Adipose tissue (tissue), 3 donors: ENCODE measurements around the gene KRTAP9-6. TPM values are rescaled to one million over a fixed set of nuclear protein-coding genes. Genes with fewer than 3 reads are reported as not detected.
"Not testable (repeated sequence)": the region's sequence is repeated elsewhere in the genome, so short reads cannot be mapped to it uniquely, and the experiment has no call there.

ENCODE experiments used
- H3K27ac ChIP-seq: one replicate; pipeline ENCODE4 v1.5.1; 2013; ENCODE audit warnings: low read depth, low read length
- WGBS, 3 donors: extraction: QIAGEN DNeasy Blood & Tissue Kit; methylation state at CpG; one replicate each; pipeline ENCODE4 v1.1.7; 2013; 5-methylcytosine and 5-hydroxymethylcytosine counted together
- polyA plus RNA-seq, 3 donors: library from polyadenylated mRNA; stranded (reverse); fragments of 200-250 nt; gene quantifications; one replicate each; pipeline ENCODE4 v1.2.3, GENCODE V29; 2013
- donor health status: healthy with polysubstance abuse.
- donor health status: Bipolar disorder and iron deficiency.
- donor health status: healthy.

KRTAP9-6 gene, protein sequence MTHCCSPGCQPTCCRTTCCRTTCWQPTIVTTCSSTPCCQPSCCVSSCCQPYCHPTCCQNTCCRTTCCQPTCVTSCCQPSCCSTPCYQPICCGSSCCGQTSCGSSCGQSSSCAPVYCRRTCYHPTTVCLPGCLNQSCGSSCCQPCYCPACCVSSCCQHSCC
- not detected for polyA plus RNA-seq

DNA sequence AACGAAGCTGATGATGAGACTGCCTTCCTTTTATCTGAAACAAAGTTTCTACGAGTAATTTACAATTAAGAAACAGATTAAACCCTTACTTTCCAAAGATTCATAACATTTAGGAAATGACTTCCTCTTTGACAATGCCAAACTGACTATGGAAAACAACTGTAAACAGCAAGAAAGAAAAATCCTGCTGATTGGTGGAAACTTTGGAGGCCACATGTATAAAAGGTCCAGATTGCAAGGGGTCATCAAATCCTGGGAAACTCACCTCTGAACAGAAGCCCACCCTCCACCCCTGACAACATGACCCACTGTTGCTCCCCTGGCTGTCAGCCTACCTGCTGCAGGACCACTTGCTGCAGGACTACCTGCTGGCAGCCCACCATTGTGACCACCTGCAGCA, at the start of gene KRTAP9-6:
TSS of gene KRTAP9-6 (plus strand) at position 301 of the 400 bp plus-strand sequence. CDS start at position 301, 0 bp downstream.
- 23 to 44% (median 28%) methylated on average over 2 of the region's 2 CpGs for WGBS, 3 donors
- H3K27ac ChIP-seq, result no peak within 1 kb of the TSS

DNA sequence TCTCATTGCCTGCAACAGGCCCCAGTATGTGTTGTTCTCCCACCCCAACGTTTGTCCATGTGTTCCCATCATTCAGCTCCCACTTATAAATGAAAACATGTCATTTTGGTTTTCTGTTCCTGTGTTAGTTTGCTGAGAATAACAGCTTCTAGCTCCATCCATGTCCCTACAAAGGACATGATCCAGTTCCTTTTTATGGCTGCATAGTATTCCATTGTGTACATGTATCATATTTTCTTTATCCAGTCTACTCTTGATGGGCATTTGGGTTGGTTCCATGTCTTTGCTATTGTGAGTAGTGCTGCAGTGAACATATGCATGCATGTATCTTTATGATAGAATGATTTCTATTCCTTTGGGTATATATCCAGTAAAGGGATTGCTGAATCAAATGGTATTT, 49.5 kb upstream of the KRTAP9-6 start:
- 55 to 88% (median 65%) methylated on average over 1 of the region's 1 CpG for WGBS, 3 donors
- H3K27ac ChIP-seq, result no peak overlapping the region

DNA sequence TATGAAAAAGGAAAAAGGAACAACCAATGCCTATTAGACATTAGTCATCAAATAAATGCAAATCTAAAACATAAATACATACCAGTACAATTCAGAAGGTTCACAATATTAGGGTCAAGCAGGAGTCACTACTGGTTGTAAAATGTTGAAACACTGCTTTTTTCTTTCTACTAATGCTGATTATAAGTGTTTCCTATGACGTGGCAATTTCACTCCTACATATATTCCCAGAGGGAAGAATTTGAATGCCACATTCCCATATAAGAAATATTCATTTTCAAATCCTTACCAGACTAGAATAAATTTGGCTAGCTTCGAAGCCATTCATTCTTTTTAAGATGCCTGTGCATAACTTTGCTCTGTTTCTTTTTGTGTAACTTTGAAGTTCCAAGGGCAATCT, 41.4 kb upstream of the KRTAP9-6 start:
- no peak overlapping the region for H3K27ac ChIP-seq
- WGBS, 3 donors, result 59 to 67% (median 64%) methylated on average over 2 of the region's 2 CpGs

DNA sequence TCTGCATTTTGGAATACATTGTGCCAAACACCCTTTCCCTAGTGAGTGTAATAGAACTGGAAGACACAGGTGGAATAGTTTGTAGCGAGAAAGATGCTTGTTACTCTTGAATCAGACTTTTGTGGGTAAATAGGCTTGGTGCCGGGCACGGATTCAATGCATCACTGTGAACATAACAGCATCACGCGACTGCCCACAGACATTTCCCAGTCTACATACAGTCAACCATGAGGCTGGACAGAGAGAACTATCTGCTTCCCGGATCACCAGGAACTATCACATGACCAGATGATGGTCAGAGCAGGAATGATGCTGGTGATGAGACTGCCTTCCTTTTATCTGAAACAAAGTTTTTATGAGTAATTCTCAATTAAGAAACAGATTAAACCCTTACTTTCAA, 39.1 kb upstream of the KRTAP9-6 start:
- 88 to 90% (median 89%) methylated on average over 6 of the region's 6 CpGs for WGBS, 3 donors
- H3K27ac ChIP-seq, result no peak overlapping the region

DNA sequence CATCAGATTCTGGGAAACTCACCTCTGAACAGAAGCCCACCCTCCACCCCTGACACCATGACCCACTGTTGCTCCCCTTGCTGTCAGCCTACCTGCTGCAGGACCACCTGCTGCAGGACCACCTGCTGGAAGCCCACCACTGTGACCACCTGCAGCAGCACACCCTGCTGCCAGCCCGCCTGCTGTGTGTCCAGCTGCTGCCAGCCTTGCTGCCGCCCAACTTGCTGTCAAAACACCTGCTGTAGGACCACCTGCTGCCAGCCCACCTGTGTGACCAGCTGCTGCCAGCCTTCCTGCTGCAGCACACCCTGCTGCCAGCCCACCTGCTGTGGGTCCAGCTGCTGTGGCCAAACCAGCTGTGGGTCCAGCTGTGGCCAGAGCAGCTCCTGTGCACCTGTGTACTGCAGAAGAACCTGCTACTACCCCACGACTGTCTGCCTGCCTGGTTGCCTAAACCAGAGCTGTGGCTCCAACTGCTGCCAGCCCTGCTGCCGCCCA, 38.5 kb upstream of the KRTAP9-6 start, which contains the start of gene KRTAP9-2:
TSS of gene KRTAP9-2 (plus strand) at position 51 of the 498 bp plus-strand sequence. CDS start at position 58, 7 bp downstream.
- WGBS, 3 donors, result 54 to 67% (median 66%) methylated on average over 2 to 3 of the region's 4 CpGs
- not testable (repeated sequence) for H3K27ac ChIP-seq

DNA sequence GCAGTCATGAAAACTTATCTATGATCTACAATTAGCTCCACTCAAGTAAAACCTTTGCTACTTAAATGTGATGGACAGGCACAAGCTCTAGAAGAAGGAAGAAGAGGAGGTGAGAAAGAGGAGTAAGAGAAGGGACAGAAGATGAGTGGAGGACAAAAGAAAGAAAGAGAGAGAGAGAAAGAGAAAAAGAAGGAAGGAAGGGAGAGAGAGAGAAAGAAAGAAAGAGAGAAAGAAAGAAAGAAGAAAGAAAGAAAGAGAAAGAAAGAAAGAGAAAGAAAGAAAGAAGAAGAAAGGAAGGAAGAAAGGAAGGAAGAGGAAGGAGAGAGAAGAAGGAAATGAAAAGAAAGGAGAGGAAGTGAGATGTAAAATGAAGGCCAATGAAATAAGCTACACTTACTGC, 35.1 kb upstream of the KRTAP9-6 start:
- H3K27ac ChIP-seq, result no peak overlapping the region

DNA sequence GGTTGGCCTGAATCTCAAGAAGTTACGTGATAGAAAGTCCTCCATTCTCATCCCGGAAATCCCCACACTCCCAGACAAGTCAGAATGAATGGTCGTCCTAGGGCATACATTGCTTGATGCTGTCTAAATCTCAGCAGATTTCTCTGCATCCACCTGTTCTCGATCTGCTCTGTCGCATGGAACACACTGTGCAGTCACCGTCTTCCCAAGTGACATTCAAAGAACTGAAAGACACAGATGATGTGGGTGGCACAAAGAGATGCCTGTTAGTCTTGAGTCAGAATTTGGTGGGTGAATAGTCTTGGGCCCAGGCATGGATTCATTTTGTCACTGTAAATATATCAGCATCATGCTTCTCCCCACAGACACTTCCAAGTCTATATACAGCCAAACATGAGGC, 33.4 kb upstream of the KRTAP9-6 start:
- no peak overlapping the region for H3K27ac ChIP-seq
- WGBS, 3 donors, result 76 to 89% (median 86%) methylated on average over 6 of the region's 6 CpGs

DNA sequence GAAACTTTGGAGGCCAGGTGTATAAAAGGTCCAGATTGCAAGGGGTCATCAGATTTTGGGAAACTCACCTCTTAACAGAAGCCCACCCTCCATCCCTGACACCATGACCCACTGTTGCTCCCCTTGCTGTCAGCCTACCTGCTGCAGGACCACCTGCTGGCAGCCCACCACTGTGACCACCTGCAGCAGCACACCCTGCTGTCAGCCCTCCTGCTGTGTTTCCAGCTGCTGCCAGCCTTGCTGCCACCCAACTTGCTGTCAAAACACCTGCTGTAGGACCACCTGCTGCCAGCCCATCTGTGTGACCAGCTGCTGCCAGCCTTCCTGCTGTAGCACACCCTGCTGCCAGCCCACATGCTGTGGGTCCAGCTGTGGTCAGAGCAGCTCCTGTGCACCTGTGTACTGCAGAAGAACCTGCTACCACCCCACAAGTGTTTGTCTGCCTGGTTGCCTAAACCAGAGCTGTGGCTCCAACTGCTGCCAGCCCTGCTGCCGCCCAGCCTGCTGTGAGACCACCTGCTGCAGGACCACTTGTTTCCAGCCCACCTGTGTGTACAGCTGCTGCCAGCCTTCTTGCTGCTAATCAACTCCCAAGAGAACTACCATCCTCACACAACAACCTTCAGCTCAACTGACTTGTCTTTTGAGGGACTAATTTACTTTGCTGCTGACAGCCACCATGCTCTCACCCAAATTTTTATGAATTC, 32.6 kb upstream of the KRTAP9-6 start, which contains the start of gene KRTAP9-3:
TSS of gene KRTAP9-3 (plus strand) at position 51 of the 707 bp plus-strand sequence. CDS start at position 104, 53 bp downstream.
- H3K27ac ChIP-seq, result not testable (repeated sequence)
- 59 to 88% (median 80%) methylated on average over 1 of the region's 1 CpG for WGBS, 3 donors

DNA sequence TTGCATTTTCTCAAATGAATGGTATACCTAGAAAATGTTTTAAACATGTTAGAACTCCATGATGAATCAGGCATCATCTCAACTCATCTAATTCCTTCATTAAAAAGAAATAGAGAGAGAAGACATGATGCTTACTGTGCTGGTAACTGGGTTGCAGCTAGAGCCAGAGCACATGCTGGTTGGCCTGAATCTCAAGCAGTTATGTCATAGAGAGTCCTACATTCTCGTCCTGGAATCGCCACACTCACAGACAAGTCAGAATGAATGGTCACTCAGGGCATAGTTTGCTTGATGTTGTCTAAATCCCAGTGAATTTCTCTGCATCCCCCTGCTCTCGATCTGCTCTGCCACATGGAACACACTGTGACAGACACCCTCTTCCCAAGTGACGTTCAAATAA, 28.1 kb upstream of the KRTAP9-6 start:
- 55 to 77% (median 70%) methylated on average over 4 of the region's 4 CpGs for WGBS, 3 donors
- not testable (repeated sequence) for H3K27ac ChIP-seq

DNA sequence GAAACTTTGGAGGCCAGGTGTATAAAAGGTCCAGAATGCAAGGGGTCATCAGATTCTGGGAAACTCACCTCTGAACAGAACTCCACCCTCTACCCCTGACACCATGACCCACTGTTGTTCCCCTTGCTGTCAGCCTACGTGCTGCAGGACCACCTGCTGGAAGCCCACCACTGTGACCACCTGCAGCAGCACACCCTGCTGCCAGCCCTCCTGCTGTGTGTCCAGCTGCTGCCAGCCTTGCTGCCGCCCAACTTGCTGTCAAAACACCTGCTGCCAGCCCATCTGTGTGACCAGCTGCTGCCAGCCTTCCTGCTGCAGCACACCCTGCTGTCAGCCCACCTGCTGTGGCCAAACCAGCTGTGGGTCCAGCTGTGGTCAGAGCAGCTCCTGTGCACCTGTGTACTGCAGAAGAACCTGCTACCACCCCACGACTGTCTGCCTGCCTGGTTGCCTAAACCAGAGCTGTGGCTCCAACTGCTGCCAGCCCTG, 27.2 kb upstream of the KRTAP9-6 start, which contains the start of gene KRTAP9-8:
TSS of gene KRTAP9-8 (plus strand) at position 51 of the 489 bp plus-strand sequence. CDS start at position 104, 53 bp downstream.
- H3K27ac ChIP-seq, result not testable (repeated sequence)
- WGBS, 3 donors, result 31 to 46% (median 42%) methylated on average over 2 to 3 of the region's 3 CpGs

DNA sequence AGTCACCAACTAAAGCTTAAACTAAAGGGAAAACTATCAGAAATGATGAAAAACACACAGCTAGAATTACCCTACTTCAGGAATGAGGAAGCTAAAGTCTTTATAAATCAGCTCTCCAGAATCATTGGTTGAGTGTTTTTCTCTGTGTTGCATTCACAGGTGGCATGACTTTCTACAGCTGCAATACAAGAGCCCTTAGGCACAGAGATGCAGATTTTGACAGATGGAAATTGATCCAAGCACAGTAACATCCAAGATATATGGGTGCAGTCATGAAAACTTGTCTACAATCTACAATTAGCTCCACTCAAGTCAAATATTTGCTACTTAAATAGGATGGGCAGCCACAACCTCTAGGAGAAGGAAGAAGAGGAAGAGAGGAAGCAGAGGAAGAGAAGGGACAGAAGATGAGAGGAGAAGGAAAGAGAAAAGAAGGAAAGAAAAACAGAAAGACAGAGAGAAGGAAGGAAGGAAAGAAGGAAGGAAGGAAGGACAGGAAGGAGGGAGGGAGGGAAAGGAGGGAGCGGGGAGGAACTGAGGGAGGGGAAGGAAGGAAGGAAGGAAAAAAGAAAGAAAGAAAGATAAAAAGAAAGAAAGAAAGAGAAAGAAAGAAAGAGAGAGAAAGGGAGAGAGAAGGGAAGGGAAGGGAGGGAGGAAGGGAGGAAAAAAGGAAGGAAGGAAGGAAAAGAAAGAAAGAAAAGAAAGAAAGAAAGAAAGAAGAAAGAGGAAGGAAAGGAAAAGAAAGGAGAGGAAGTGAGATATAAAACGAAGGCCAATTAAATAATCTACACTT, 18.0 kb upstream of the KRTAP9-6 start:
- not testable (repeated sequence) for H3K27ac ChIP-seq
- WGBS, 3 donors, result 42 to 58% (median 56%) methylated on average over 2 of the region's 2 CpGs

DNA sequence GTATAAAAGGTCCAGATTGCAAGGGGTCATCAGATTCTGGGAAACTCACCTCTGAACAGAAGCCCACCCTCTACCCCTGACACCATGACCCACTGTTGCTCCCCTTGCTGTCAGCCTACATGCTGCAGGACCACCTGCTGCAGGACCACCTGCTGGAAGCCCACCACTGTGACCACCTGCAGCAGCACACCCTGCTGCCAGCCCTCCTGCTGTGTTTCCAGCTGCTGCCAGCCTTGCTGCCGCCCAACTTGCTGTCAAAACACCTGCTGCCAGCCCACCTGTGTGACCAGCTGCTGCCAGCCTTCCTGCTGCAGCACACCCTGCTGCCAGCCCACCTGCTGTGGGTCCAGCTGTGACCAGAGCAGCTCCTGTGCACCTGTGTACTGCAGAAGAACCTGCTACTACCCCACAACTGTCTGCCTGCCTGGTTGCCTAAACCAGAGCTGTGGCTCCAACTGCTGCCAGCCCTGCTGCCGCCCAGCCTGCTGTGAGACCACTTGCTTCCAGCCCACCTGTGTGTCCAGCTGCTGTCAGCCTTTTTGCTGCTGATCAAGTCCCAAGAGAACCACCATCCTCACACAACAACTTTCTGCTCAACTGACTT, 15.4 kb upstream of the KRTAP9-6 start, which contains the start of gene KRTAP9-4:
TSS of gene KRTAP9-4 (plus strand) at position 51 of the 604 bp plus-strand sequence. CDS start at position 85, 34 bp downstream.
- H3K27ac ChIP-seq, result not testable (repeated sequence)
- WGBS, 3 donors, result 29 to 68% (median 66%) methylated on average over 2 of the region's 2 CpGs

DNA sequence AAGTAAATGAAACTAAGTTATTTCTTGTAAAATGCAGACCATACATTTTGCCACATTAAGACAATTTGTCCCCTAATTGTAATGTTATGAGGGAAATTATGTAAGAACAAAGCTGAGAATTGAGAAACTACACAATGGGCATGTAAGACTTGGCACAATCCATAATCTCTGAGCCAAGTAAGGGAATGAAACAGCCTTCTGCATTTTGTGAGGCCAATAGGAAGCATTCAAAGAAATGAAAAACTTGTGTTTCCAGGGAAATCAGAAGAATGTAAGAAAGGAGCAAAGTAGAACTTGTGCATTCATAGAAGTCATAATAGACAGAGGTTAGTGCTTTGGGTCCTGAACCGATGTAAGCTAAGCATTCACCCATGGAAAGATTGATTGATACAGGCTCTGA, 13.9 kb upstream of the KRTAP9-6 start:
- 76 to 91% (median 87%) methylated on average over 1 of the region's 1 CpG for WGBS, 3 donors

DNA sequence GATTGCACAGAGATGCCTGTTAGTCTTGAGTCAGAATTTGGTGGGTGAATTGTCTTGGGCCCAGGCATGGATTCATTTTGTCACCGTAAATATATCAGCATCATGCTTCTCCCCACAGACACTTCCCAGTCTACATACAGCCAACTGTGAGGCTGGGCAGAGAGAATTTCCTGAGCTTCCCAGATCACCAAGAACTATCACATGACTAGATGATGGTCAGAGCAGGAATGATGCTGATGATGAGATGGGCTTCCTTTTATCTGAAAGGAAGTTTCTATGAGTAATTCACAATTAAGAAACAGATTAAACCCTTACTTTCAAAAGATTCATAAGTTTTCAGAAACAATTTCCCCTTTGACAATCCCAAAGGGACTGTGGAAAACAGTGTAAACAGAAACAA, 10.3 kb upstream of the KRTAP9-6 start:
- WGBS, 3 donors, result 0 to 54% (median 45%) methylated on average over 1 of the region's 1 CpG
- H3K27ac ChIP-seq, result no peak overlapping the region

More for the DNA sequence above, 13.9 kb upstream of the KRTAP9-6 start:
- H3K27ac ChIP-seq, result no peak overlapping the region

DNA sequence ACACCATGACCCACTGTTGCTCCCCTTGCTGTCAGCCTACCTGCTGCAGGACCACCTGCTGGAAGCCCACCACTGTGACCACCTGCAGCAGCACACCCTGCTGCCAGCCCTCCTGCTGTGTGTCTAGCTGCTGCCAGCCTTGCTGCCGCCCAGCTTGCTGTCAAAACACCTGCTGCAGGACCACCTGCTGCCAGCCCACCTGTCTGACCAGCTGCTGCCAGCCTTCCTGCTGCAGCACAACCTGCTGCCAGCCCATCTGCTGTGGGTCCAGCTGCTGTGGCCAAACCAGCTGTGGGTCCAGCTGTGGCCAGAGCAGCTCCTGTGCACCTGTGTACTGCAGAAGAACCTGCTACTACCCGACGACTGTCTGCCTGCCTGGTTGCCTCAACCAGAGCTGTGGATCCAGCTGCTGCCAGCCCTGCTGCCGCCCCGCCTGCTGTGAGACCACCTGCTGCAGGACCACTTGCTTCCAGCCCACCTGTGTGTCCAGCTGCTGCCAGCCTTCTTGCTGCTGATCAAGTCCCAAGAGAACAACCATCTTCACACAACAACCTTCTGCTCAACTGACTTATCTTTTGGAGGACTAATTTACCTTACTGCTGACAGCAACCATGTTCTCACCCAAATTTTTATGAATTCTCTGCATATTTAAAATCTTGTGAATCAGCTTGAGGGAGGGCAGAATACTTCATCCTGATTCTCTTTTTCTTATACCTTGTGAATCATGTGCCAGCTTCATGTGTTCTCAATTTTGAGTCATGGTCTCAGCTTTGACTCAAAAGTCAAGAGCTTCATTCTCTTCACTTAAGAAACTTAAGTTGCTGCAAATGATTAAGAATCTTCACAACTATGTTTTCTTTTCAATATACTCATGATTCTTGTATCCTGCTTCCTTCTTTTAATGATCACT, 9.5 kb upstream of the KRTAP9-6 start, which contains the start of gene KRTAP9-9:
TSS of gene KRTAP9-9 (plus strand) at position 4 of the 910 bp plus-strand sequence.
- WGBS, 3 donors, result 67 to 79% (median 77%) methylated on average over 5 of the region's 5 CpGs
- not testable (repeated sequence) for H3K27ac ChIP-seq

DNA sequence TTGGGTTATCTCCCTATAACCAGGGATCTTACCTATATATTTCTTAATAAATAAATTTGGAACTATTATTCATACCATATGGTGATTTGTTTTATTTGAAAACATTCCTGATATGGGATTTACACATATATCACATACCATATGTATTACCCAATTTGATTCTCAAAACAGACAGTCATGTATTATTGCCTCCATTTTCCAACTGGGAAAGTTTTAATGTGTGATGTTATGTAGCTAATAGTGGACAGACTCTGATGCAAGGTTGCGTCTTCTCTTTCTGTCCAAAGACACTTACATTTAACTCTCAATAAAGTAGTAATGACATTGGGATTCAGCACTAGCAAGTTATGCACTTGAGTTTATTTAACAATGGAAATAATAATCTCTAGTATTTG, 8.9 kb upstream of the KRTAP9-6 start:
- no peak overlapping the region for H3K27ac ChIP-seq
- WGBS, 3 donors, result 90 to 100% (median 96%) methylated on average over 1 of the region's 1 CpG

DNA sequence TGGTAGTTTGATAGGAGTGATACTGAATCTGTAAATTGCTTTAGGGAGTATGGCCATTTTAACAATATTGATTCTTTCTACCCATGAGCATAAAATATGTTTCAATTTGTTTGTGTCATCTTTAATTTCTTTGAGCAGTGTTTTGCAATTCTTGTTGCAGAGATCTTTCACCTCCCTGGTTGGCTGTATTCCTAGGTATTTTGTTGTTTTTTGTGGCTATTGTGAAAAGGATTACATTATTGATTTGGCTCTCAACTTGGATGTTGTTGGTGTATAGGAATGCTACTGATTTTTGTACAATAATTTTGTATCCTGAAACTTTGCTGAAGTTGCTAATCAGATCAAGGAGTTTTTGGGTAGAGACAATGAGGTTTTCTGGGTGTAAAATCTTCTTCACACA, 6.8 kb upstream of the KRTAP9-6 start:
- no peak overlapping the region for H3K27ac ChIP-seq
